Smooth muscle cell (in vitro differentiated cells): Measurements from ENCODE around the gene MYBBP1A. TPM values are rescaled to one million over a fixed set of nuclear protein-coding genes. Genes with fewer than 3 reads are reported as not detected.

Source experiments
- DNase-seq: peaks from one replicate; lab custom pipeline; 2025; ENCODE audit not compliant: unreplicated experiment; lab: John Stamatoyannopoulos, UW
- H2AFZ ChIP-seq: fragments of 200-600 bp; sonication (generic); 2 replicates; pipeline ENCODE4 v1.6.0; 2016; ENCODE audit warnings: antibody characterized with exemption, low read depth, mild to moderate bottlenecking
- H3F3A ChIP-seq: fragments of 200-600 bp; sonication (generic); 2 replicates; pipeline ENCODE4 v1.6.0; 2017; ENCODE audit warnings: antibody characterized with exemption, low read depth
- H3K27ac ChIP-seq: fragments of 200-600 bp; sonication (generic); 2 replicates; pipeline ENCODE4 v1.5.1; 2016; ENCODE audit warnings: low read depth, mild to moderate bottlenecking
- H3K27me3 ChIP-seq: fragments of 200-600 bp; sonication (generic); 2 replicates; pipeline ENCODE4 v1.6.1; 2016; ENCODE audit warnings: low read depth, mild to moderate bottlenecking
- H3K36me3 ChIP-seq: fragments of 200-600 bp; sonication (generic); 2 replicates; pipeline ENCODE4 v1.5.1; 2016; ENCODE audit warnings: low read depth
- H3K4me1 ChIP-seq: fragments of 200-600 bp; sonication (generic); 2 replicates; pipeline ENCODE4 v1.5.1; 2016; ENCODE audit warnings: low read depth
- H3K4me2 ChIP-seq: fragments of 200-600 bp; sonication (generic); 2 replicates; pipeline ENCODE4 v1.6.0; 2016; ENCODE audit warnings: mild to moderate bottlenecking
- H3K4me3 ChIP-seq: fragments of 200-600 bp; sonication (generic); 2 replicates; pipeline ENCODE4 v1.5.1; 2016; ENCODE audit warnings: mild to moderate bottlenecking
- H3K79me2 ChIP-seq: fragments of 200-600 bp; sonication (generic); 2 replicates; pipeline ENCODE4 v1.6.0; 2016; ENCODE audit warnings: low read depth, mild to moderate bottlenecking
- H3K9ac ChIP-seq: fragments of 200-600 bp; sonication (generic); 2 replicates; pipeline ENCODE4 v1.6.0; 2016; ENCODE audit warnings: low read depth
- H3K9me3 ChIP-seq: fragments of 200-600 bp; sonication (generic); replicated peaks from 2 replicates; pipeline ENCODE4 v1.5.1; 2016; ENCODE audit warnings: low read depth
- H4K20me1 ChIP-seq: fragments of 200-600 bp; sonication (generic); 2 replicates; pipeline ENCODE4 v1.6.0; 2016; ENCODE audit warnings: low read depth
- CTCF ChIP-seq: fragments of 200-600 bp; sonication (generic); IDR thresholded peaks from 2 replicates; pipeline ENCODE4 v1.5.1; 2017; ENCODE audit warnings: borderline replicate concordance, mild to moderate bottlenecking, antibody characterized with exemption; ENCODE audit not compliant: insufficient read depth, poor library complexity, severe bottlenecking
- WGBS: methylation state at CpG from one replicate; pipeline ENCODE4 v1.1.7; 2016; ENCODE audit warnings: low lambda C conversion rate; 5-methylcytosine and 5-hydroxymethylcytosine counted together
- polyA plus RNA-seq: library from polyadenylated mRNA; unstranded; fragments of >200 nt; fragmentation: Nextera tagmentation; extraction: Ambion mirVana; gene quantifications from 2 replicates; pipeline ENCODE4 v1.2.1, GENCODE V29; 2016
- total RNA-seq: library from RNA; depleted of rRNA; stranded (reverse); fragments of >200 nt; gene quantifications from 2 replicates; pipeline ENCODE4 v1.2.3, GENCODE V29; 2014

MYBBP1A gene
- total and polyA plus RNA-seq, 2 experiments from 2014 or later: 18.1 to 33.5 TPM

DNA sequence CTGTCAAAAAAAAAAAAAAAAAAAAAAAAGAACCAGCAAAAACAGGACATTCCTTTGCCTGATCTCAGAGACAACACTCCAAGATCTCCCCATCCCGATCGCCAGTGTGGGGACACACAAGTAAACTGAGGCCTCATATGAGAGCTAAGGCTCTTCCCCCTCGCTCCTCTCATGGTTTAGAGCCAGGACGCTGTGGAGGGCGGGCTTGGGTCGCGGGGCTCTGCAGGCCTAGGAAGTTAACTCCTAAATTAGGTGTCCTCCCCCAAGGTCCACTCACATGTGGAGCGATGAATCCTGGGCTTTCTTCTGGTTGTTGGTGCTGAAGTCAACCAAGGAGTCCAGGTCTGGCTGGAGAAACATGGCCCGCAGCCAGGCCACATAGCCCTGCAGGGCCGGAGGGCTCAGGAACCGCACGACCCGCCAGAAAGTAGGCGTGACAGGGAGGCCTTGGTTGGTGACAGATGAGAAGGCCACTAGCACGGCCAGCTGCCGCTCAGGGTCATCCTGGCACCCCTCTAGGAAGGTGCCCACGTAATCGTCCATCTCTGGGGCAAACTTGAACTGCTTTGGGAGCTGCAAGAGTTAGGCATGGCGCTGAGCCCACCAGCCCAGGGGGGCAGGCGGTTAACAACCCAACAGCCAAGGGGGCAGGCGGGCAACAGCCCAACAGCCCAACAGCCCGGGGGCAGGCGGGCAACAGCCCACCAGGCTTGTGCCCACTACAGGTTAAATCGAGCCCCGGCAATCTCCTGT lies 5.2 kb downstream of the MYBBP1A start:
- no peak overlapping the region for H2AFZ ChIP-seq
- H3K36me3 ChIP-seq: no peaks in the 10 kb centered on the region
- H3K4me1 ChIP-seq: peaks cover 10% of the 10 kb centered on the region
- H3K4me3 ChIP-seq: no peak overlapping the region
- no peaks in the 10 kb centered on the region for H3F3A ChIP-seq
- H4K20me1 ChIP-seq: no peaks in the 10 kb centered on the region
- no peaks in the 10 kb centered on the region for H3K9me3 ChIP-seq
- no peak for DNase-seq
- H3K9ac ChIP-seq: no peak overlapping the region
- H3K79me2 ChIP-seq: peaks cover 17% of the 10 kb centered on the region
- H3K4me2 ChIP-seq: no peak overlapping the region
- H3K27ac ChIP-seq: no peak overlapping the region
- TF ChIP-seq CTCF: no peak
- H3K27me3 ChIP-seq: no peaks in the 10 kb centered on the region
- 97% methylated on average over 25 of the region's 25 CpGs for WGBS

DNA sequence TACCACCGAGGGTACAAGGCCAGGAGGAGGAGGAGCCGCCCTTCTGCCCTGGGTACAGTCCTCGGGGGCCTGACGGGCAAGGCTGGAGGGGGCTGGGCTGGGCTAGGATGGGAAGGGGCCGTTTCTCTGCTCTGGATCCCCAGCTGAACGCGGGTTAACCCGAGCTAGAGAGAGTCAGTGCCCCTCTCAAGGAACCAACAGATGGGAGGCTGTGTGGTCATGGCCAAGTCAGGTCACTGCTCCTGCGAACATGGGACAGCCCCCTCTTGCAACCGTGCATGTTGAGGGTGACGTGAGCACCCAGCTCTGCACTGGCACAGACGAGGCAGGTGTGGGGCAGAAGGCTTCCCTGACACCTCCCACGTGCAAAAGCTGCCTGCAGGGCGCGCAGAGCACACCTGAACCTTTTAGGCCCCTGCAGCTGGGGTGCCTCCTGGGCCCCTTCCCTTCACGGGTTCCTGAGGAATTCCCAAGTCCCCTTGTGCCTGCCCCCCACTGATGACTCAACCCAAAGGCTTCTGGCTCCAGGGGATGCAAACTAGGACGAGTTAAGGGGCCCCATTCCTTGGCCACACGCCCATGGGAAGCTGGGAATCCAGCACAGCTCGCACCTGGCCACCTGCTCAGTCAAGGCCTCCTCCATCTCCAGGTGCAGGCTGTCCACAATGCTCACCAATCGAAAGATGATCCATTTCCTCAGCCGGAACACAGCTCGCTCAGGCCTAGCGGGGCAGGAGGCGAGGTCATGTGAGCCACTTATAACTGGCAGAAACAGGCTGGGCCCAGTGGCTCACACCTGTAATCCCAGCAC lies 6.3 kb downstream of the MYBBP1A start:
- WGBS: 89% methylated on average over 24 of the region's 24 CpGs
- H4K20me1 ChIP-seq: no peaks in the 10 kb centered on the region
- no peak overlapping the region for H3K4me2 ChIP-seq
- no peak overlapping the region for H3K4me3 ChIP-seq
- no peak overlapping the region for H3K9ac ChIP-seq
- TF ChIP-seq CTCF: no peak
- H3K27me3 ChIP-seq: no peaks in the 10 kb centered on the region
- no peaks in the 10 kb centered on the region for H3F3A ChIP-seq
- peaks cover 2% of the 10 kb centered on the region for H3K4me1 ChIP-seq
- no peaks in the 10 kb centered on the region for H3K9me3 ChIP-seq
- H3K27ac ChIP-seq: no peak overlapping the region
- H2AFZ ChIP-seq: no peak overlapping the region
- H3K36me3 ChIP-seq: no peaks in the 10 kb centered on the region
- H3K79me2 ChIP-seq: peaks cover 7% of the 10 kb centered on the region
- no peak for DNase-seq

DNA sequence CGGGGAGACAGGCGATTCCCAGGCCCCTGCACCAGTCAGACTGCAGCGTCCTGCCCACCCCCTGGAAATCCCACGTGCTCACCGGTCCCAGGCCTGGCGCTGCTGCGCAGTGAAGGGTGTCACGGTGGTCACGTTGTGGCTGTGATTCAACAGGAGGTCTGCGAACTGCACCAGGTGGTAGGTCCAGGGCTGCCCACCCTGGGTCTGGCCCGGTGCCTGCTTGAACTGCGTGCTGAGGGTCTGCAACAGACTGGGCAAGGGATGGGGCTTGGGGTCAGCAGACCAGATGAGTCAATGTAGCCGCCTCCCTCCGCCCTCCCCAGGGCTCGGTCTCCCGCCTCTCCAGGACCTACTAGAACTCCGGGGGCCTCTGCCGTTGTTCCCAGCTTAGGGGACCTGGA lies 7.1 kb downstream of the MYBBP1A start:
- Histone ChIP-seq H2AFZ (no peak overlapping the region), H3K9ac (no peak overlapping the region), H3K36me3 (no peaks in the 10 kb centered on the region), H3K9me3 (no peaks in the 10 kb centered on the region), H3K27me3 (no peaks in the 10 kb centered on the region), H4K20me1 (no peaks in the 10 kb centered on the region), H3F3A (no peaks in the 10 kb centered on the region), H3K4me2 (no peak overlapping the region), H3K27ac (no peak overlapping the region), H3K4me1 (no peaks in the 10 kb centered on the region), H3K4me3 (no peak overlapping the region), H3K79me2 (no peaks in the 10 kb centered on the region)
- DNase-seq: no peak
- no peak for TF ChIP-seq CTCF
- over 99% methylated on average over 18 of the region's 18 CpGs for WGBS
